Colonic mucosa (tissue), 4 donors: ENCODE results near the gene GRM8. TPM values are rescaled to one million over a fixed set of nuclear protein-coding genes. Genes with fewer than 3 reads are reported as not detected.

ENCODE experiments used
- DNase-seq: peaks from one replicate; pipeline ENCODE4 v3.0.0-alpha.2; 2020
- H3K27ac ChIP-seq: fragments of 200-600 bp; one replicate; pipeline ENCODE4 v1.8.0; 2021
- H3K27me3 ChIP-seq: fragments of 200-600 bp; one replicate; pipeline ENCODE4 v1.8.0; 2021
- H3K36me3 ChIP-seq: fragments of 200-600 bp; one replicate; pipeline ENCODE4 v1.8.0; 2021
- H3K4me1 ChIP-seq: fragments of 200-600 bp; one replicate; pipeline ENCODE4 v1.8.0; 2021; ENCODE audit warnings: mild to moderate bottlenecking
- H3K4me3 ChIP-seq: fragments of 200-600 bp; one replicate; pipeline ENCODE4 v1.8.0; 2021
- H3K9ac ChIP-seq, 2 donors: one replicate each; pipeline ENCODE4 v1.7.0; 2013; ENCODE audit warnings: control low read depth in 2 of 2, low read depth in 2 of 2, low read length in 2 of 2
- H3K9me3 ChIP-seq: fragments of 200-600 bp; one replicate; pipeline ENCODE4 v1.8.0; 2021
- intact Hi-C: fragments of 100-400 bp; cut with DNase I; formaldehyde crosslinking; loops from one replicate; pipeline ENCODE4 v1.14.1; 2022
- total RNA-seq, 2 donors: library from RNA; stranded (reverse); fragmentation: NEBNext Ultra II Directional in 1 of 2; extraction: Animal tissue kit (Norgen Biotek cat#: 25700) in 1 of 2; gene quantifications; one replicate each; pipeline ENCODE4 v1.2.1, GENCODE V29; 2021
- TF ChIP-seq, protein P1 (sequence below): fragments of 200-600 bp; IDR thresholded peaks from one replicate; pipeline ENCODE4 v1.8.0; 2022; ENCODE audit warnings: antibody characterized with exemption, mild to moderate bottlenecking
- donor health status: healthy.
- donor health status: DM: no; HTN: no; CAD: no.
- donor health status: DM: no; HTN: no; CAD: no.

The GRM8 gene
- total RNA-seq, 2 donors from 2014 or later, result 2.2 to 2.5 TPM

DNA sequence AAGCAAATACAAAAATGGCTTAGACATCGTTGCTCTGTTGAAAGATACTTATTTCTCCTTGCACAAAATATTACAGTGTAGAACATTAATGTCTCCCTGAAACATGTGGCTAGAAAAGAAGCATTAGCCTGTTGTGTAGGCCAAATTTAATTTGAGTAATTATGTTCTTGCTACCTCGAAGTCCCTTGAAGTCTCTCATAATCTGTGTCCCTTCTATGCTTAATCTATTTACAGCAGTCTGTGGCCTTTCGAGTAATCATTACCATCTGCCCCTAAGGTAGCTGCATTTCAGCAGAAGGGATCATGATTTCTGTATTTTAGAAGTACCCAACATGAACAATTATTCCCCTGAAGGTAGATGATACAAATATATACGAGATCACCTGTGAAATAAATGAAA is 615.2 kb downstream of the GRM8 start:
- no peaks in the 10 kb centered on the region for H3K9me3 ChIP-seq
- intact Hi-C loops, result no loop called here
- H3K9ac ChIP-seq, result no peak overlapping the region
- H3K36me3 ChIP-seq, result no peaks in the 10 kb centered on the region
- H3K4me1 ChIP-seq, result no peaks in the 10 kb centered on the region
- no peak overlapping the region for H3K4me3 ChIP-seq
- TF ChIP-seq, protein P1, sequence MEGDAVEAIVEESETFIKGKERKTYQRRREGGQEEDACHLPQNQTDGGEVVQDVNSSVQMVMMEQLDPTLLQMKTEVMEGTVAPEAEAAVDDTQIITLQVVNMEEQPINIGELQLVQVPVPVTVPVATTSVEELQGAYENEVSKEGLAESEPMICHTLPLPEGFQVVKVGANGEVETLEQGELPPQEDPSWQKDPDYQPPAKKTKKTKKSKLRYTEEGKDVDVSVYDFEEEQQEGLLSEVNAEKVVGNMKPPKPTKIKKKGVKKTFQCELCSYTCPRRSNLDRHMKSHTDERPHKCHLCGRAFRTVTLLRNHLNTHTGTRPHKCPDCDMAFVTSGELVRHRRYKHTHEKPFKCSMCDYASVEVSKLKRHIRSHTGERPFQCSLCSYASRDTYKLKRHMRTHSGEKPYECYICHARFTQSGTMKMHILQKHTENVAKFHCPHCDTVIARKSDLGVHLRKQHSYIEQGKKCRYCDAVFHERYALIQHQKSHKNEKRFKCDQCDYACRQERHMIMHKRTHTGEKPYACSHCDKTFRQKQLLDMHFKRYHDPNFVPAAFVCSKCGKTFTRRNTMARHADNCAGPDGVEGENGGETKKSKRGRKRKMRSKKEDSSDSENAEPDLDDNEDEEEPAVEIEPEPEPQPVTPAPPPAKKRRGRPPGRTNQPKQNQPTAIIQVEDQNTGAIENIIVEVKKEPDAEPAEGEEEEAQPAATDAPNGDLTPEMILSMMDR, result no peak
- H3K27ac ChIP-seq, result no peak overlapping the region
- no peaks in the 10 kb centered on the region for H3K27me3 ChIP-seq
- no peak for DNase-seq

DNA sequence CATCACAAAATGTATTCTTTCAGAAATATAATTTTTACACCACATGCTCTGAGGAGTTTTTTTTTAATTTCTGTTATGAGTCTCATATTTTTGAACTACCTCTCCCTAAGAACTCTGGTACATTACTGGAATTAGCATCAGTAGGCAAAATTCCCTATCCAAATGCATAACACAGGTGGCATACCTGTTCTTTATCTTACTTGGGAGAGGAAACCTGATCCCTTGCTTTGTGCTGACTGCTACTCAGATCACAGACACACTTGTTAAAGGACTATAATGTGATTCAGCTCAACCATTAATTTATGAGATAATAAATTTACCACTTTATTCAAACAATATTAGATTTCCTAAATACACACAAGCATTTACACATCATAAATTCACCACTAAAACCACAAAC is 617.2 kb downstream of the GRM8 start:
- TF ChIP-seq, protein P1, result no peak
- Histone ChIP-seq H3K27me3 (no peaks in the 10 kb centered on the region), H3K9me3 (no peaks in the 10 kb centered on the region), H3K4me3 (no peak overlapping the region), H3K27ac (no peak overlapping the region), H3K4me1 (no peaks in the 10 kb centered on the region), H3K9ac (no peak overlapping the region), H3K36me3 (no peaks in the 10 kb centered on the region)
- intact Hi-C loops, result no loop called here
- DNase-seq, result no peak

DNA sequence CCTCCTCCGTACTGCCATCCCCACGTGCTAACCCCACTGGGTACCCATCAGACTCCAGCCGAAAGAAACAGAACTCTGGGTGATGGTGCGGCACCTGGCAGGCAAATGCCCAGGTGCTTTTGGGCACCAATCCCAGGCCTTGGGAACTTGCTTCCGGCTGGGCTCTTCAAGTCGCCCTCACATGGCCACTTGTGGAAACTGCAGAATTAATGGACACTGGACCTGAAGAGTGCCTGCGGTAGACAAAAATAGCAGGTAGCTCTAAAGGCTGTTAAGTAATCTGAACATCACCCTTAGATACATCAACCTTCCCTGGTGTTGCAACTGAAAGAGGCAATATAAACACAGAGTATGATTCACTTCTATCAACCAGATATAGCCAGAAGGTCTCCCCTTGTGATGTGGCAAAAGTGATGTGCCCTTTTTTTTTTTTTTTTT is 644.4 kb downstream of the GRM8 start:
- Histone ChIP-seq H3K4me1 (no peaks in the 10 kb centered on the region), H3K27me3 (no peaks in the 10 kb centered on the region), H3K9ac (no peak overlapping the region), H3K9me3 (no peaks in the 10 kb centered on the region), H3K36me3 (no peaks in the 10 kb centered on the region), H3K4me3 (no peak overlapping the region), H3K27ac (no peak overlapping the region)
- intact Hi-C loops, result no loop called here
- no peak for DNase-seq
- TF ChIP-seq, protein P1, result peak; percentile 18

DNA sequence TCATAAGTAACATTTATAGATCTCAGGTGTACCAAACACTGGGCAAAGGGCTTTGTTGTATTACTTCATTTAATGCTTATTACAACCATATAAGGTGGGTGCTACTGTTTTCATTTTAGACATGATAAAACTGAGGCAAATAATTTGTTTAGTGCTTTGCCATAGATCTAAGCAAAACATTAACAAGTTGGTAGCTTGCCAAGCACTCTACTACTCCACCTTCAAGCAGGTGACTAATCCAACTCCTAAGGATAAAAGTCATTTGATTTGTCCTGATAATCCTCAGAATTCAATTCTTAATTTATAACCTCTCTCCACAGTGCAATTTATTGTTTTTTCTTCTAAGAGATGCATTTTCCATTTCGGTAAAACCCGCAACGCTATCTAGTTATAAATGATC is 646.4 kb downstream of the GRM8 start:
- no peak for DNase-seq
- H3K27me3 ChIP-seq, result no peaks in the 10 kb centered on the region
- no peaks in the 10 kb centered on the region for H3K9me3 ChIP-seq
- H3K4me3 ChIP-seq, result no peak overlapping the region
- TF ChIP-seq, protein P1, result no peak
- H3K4me1 ChIP-seq, result no peaks in the 10 kb centered on the region
- H3K27ac ChIP-seq, result no peak overlapping the region
- intact Hi-C loops, result no loop called here
- no peak overlapping the region for H3K9ac ChIP-seq
- no peaks in the 10 kb centered on the region for H3K36me3 ChIP-seq

DNA sequence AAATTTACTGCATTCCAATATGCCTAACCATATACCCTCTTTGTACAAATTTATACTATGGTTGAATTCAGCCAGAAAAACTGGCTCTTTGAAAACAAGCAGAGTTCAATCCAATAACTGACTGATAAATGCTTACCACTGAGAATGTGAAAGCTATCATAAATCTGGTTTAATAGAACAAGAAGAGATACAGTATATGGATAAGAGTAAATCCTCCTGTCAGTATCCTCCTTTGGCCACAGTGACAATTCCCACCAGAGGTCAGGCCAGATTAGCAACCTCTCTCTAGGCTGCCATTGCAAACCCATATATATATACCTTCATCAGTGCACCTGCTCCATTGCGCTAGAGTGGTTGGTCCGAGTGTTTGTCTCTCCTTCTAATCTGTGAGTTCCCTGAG is 647.2 kb downstream of the GRM8 start:
- Histone ChIP-seq H3K27me3 (no peaks in the 10 kb centered on the region), H3K9ac (no peak overlapping the region), H3K9me3 (no peaks in the 10 kb centered on the region), H3K4me1 (no peaks in the 10 kb centered on the region), H3K4me3 (no peak overlapping the region), H3K36me3 (no peaks in the 10 kb centered on the region), H3K27ac (no peak overlapping the region)
- DNase-seq, result no peak
- intact Hi-C loops, result no loop called here
- TF ChIP-seq, protein P1, result no peak

DNA sequence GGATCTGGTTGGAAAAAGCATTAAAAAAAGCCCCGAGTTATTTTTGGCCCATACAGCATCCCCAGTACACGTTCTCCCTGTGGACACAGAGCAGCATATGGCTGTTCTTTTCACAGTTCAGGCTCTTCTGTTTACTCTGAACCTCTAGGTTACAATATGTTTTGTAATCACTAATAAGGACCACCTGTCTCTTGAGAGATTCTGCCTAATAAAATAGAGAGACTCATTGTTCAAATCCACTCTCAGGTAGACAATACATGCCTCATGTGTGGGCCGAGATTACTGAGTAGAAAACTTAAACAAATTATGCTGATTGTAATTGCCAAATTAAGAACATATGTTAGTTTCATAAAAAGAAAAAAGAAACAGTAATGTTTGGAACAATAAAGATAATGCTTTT is 647.7 kb downstream of the GRM8 start:
- no peak overlapping the region for H3K9ac ChIP-seq
- TF ChIP-seq, protein P1, result no peak
- no peak for DNase-seq
- H3K9me3 ChIP-seq, result no peaks in the 10 kb centered on the region
- no peaks in the 10 kb centered on the region for H3K27me3 ChIP-seq
- H3K36me3 ChIP-seq, result no peaks in the 10 kb centered on the region
- no peak overlapping the region for H3K27ac ChIP-seq
- H3K4me3 ChIP-seq, result no peak overlapping the region
- intact Hi-C loops, result no loop called here
- H3K4me1 ChIP-seq, result no peaks in the 10 kb centered on the region
